ENCODE results near the gene SLC4A9.

SLC4A9 gene

GRCh38 chr5:140318792-140319191 lies 41.2 kb upstream of the SLC4A9 start:
- H4K20me1 ChIP-seq (ENCODE audit: insufficient read depth, low read length): no peaks in the 10 kb centered on the region
- TF ChIP-seq CTCF (IDR thresholded peaks at IDR 0.05; ENCODE audit: low read length) (no peak), EZH2 (IDR thresholded peaks at IDR 0.05; ENCODE audit: borderline replicate concordance, low read length) (no peak)
- no peaks in the 10 kb centered on the region for H3K36me3 ChIP-seq (ENCODE audit: insufficient read depth, low read length)
- no peaks in the 10 kb centered on the region for H3K27me3 ChIP-seq (ENCODE audit: insufficient read depth, low read length)
- no peaks in the 10 kb centered on the region for H3K79me2 ChIP-seq (ENCODE audit: insufficient read depth, low read length)
- no peak overlapping the region for H3K27ac ChIP-seq (ENCODE audit: low read depth, low read length, poor library complexity, severe bottlenecking)
- H3K9ac ChIP-seq (ENCODE audit: low read length): no peak overlapping the region
- H3K9me3 ChIP-seq (ENCODE audit: low read length): no peaks in the 10 kb centered on the region
- no peak overlapping the region for H3K4me3 ChIP-seq (ENCODE audit: low read depth, low read length, poor library complexity, severe bottlenecking)
- no peaks in the 10 kb centered on the region for H3K9me2 ChIP-seq (ENCODE audit: low read depth, low read length)
- no peaks in the 10 kb centered on the region for H3F3A ChIP-seq (ENCODE audit: insufficient read depth, low read length)
- H2AFZ ChIP-seq (ENCODE audit: low read length): no peak overlapping the region
- no peak overlapping the region for H3K4me2 ChIP-seq (ENCODE audit: low read length)
- H3K4me1 ChIP-seq (ENCODE audit: insufficient read depth, low read length, severe bottlenecking): no peaks in the 10 kb centered on the region

DNA sequence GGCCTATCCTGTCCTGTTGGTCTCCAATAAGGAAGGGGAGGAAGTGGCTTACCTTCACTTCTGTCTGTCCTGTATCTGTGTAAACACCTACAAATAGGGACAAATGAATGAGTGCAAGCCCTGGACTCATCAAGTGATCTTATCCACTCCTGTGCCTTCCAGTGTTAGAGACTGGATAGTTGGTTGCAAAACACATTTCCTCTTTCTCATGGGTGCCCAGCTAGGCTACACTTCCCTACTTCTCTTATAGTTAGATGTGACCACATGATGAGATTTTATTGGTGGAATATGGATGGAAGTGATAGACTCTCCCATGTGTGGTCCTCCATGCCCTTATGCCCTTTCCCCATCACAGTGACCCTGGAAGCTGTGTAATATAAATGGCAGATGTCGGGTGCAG lies 40.2 kb upstream of the SLC4A9 start:
- H3K27ac ChIP-seq (ENCODE audit: low read depth, low read length, poor library complexity, severe bottlenecking): no peak overlapping the region
- no peak for TF ChIP-seq EZH2 (IDR thresholded peaks at IDR 0.05; ENCODE audit: borderline replicate concordance, low read length)
- TF ChIP-seq CTCF (IDR thresholded peaks at IDR 0.05; ENCODE audit: low read length): no peak
- no peaks in the 10 kb centered on the region for H3F3A ChIP-seq (ENCODE audit: insufficient read depth, low read length)
- no peak overlapping the region for H3K9ac ChIP-seq (ENCODE audit: low read length)
- no peaks in the 10 kb centered on the region for H3K27me3 ChIP-seq (ENCODE audit: insufficient read depth, low read length)
- no peak overlapping the region for H3K4me2 ChIP-seq (ENCODE audit: low read length)
- H3K4me3 ChIP-seq (ENCODE audit: low read depth, low read length, poor library complexity, severe bottlenecking): no peak overlapping the region
- no peak overlapping the region for H2AFZ ChIP-seq (ENCODE audit: low read length)
- no peaks in the 10 kb centered on the region for H3K9me2 ChIP-seq (ENCODE audit: low read depth, low read length)
- no peaks in the 10 kb centered on the region for H3K4me1 ChIP-seq (ENCODE audit: insufficient read depth, low read length, severe bottlenecking)
- H3K9me3 ChIP-seq (ENCODE audit: low read length): no peaks in the 10 kb centered on the region
- no peaks in the 10 kb centered on the region for H3K79me2 ChIP-seq (ENCODE audit: insufficient read depth, low read length)
- H3K36me3 ChIP-seq (ENCODE audit: insufficient read depth, low read length): no peaks in the 10 kb centered on the region
- no peaks in the 10 kb centered on the region for H4K20me1 ChIP-seq (ENCODE audit: insufficient read depth, low read length)

DNA sequence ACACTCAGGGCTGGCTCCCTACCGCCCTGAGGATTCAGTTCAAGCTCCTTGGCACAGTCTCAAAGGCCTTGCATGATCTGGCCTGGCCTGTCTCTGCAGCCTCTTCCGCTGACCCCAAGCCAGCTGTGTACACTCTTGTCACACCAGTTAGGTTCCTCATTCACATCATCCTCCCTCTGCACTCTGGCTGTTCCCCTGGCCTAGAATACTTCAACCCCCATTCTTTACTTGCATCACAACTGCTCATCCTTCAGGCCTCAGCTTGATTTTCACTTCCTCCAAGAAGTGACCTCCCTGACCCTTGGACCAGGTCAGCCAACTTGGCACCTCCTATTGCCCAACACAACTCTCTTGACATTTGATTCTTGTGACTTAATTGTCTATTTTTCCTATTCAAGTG lies 38.2 kb upstream of the SLC4A9 start:
- Histone ChIP-seq H2AFZ (ENCODE audit: low read length) (no peak overlapping the region), H3K9ac (ENCODE audit: low read length) (no peak overlapping the region), H3K36me3 (ENCODE audit: insufficient read depth, low read length) (no peaks in the 10 kb centered on the region), H3F3A (ENCODE audit: insufficient read depth, low read length) (no peaks in the 10 kb centered on the region), H3K4me2 (ENCODE audit: low read length) (no peak overlapping the region), H4K20me1 (ENCODE audit: insufficient read depth, low read length) (no peaks in the 10 kb centered on the region), H3K9me3 (ENCODE audit: low read length) (no peaks in the 10 kb centered on the region), H3K27ac (ENCODE audit: low read depth, low read length, poor library complexity, severe bottlenecking) (no peak overlapping the region), H3K4me3 (ENCODE audit: low read depth, low read length, poor library complexity, severe bottlenecking) (no peak overlapping the region), H3K9me2 (ENCODE audit: low read depth, low read length) (no peaks in the 10 kb centered on the region), H3K27me3 (ENCODE audit: insufficient read depth, low read length) (no peaks in the 10 kb centered on the region), H3K79me2 (ENCODE audit: insufficient read depth, low read length) (no peaks in the 10 kb centered on the region), H3K4me1 (ENCODE audit: insufficient read depth, low read length, severe bottlenecking) (no peaks in the 10 kb centered on the region)
- TF ChIP-seq CTCF (IDR thresholded peaks at IDR 0.05; ENCODE audit: low read length) (no peak), EZH2 (IDR thresholded peaks at IDR 0.05; ENCODE audit: borderline replicate concordance, low read length) (no peak)
